HepG2 (cell line): Measurements from ENCODE around the gene IL36B. TPM values are rescaled to one million over a fixed set of nuclear protein-coding genes. Genes with fewer than 3 reads are reported as not detected.

Experiments used
- ATAC-seq: fragments of 200-7000 bp; cut with Tn5 transposase; 3 replicates; pipeline ENCODE4 v1.9.1; 2020; ENCODE audit warnings: mild to moderate bottlenecking, moderate library complexity
- BruUV-seq: library from RNA; stranded (reverse); fragments of 400-500 nt; replicated peaks from 2 replicates; lab custom pipeline; 2021; lab: Mats Ljungman, UMichigan
- CTCF ChIA-PET: fragments of 300-600 bp; formaldehyde crosslinking; extraction: SDS; loops from one replicate; lab custom pipeline; 2021; ENCODE audit warnings: low total read pairs, inconsistent platforms, low intra/inter-chr PET ratio; lab: Yijun Ruan, JAX
- POLR2A ChIA-PET: fragments of 350-600 bp; sonication (Branson Sonifier 250); formaldehyde crosslinking; loops from one replicate; lab custom pipeline; 2020; ENCODE audit warnings: antibody characterized with exemption, inconsistent platforms; lab: Yijun Ruan, JAX
- DNase-seq: peaks from one replicate; pipeline ENCODE4 v3.0.0-alpha.2; 2015; ENCODE audit warnings: low spot score
- FAIRE-seq: peaks from 3 replicates; lab custom pipeline; 2011; peaks lifted over from hg19 to GRCh38; lab: Jason Lieb, UNC
- H2AFZ ChIP-seq: one replicate; pipeline ENCODE4 v1.6.1; 2011; ENCODE audit warnings: low read length, inconsistent platforms
- H3K27ac ChIP-seq: fragments of 300-600 bp; 3 replicates; pipeline ENCODE4 v1.8.0; 2011; ENCODE audit warnings: mixed run types, mild to moderate bottlenecking, mixed read lengths, low read length, inconsistent platforms; ENCODE audit not compliant: insufficient read depth; ENCODE audit errors: extremely low read length
- H3K27me3 ChIP-seq, 2 experiments: fragments of 200-600 bp in 1 of 2; 2 replicates in 1 of 2; 3 replicates in 1 of 2; pipeline versions ENCODE4 v1.6.0 to v1.8.0; 2011; ENCODE audit warnings: low read length in 2 of 2, mild to moderate bottlenecking in 2 of 2, moderate library complexity in 2 of 2, inconsistent platforms in 1 of 2; ENCODE audit not compliant: insufficient read depth in 2 of 2, control insufficient read depth in 1 of 2
- H3K36me3 ChIP-seq, 2 experiments: fragments of 200-600 bp in 1 of 2; replicated peaks in 1 of 2; 2 replicates in 1 of 2; 3 replicates in 1 of 2; pipeline versions ENCODE4 v1.5.1 to v1.8.0; 2011; ENCODE audit warnings: low read length in 2 of 2, inconsistent platforms in 1 of 2; ENCODE audit not compliant: insufficient read depth in 2 of 2, control insufficient read depth in 1 of 2
- H3K4me1 ChIP-seq: 2 replicates; pipeline ENCODE4 v1.5.1; 2012; ENCODE audit warnings: low read length, inconsistent platforms; ENCODE audit not compliant: insufficient read depth
- H3K4me2 ChIP-seq: 2 replicates; pipeline ENCODE4 v1.6.0; 2011; ENCODE audit warnings: low read depth, low read length, inconsistent platforms
- H3K4me3 ChIP-seq, 3 experiments: fragments of 200-600 bp in 1 of 3; sonication (generic), shearing (Covaris generic) in 1 of 3; replicated peaks in 1 of 3; 2 replicates each; pipeline ENCODE4 v1.5.1; 2011 to 2016; ENCODE audit warnings: low read length in 3 of 3, inconsistent platforms in 2 of 3, low read depth in 2 of 3, mild to moderate bottlenecking in 2 of 3, control low read depth in 1 of 3, mixed read lengths in 1 of 3; ENCODE audit not compliant: insufficient read depth in 1 of 3
- H3K79me2 ChIP-seq: one replicate; pipeline ENCODE4 v1.6.1; 2011; ENCODE audit warnings: low read length, inconsistent platforms; ENCODE audit not compliant: insufficient read depth
- H3K9ac ChIP-seq: 2 replicates; pipeline ENCODE4 v1.6.0; 2011; ENCODE audit warnings: mild to moderate bottlenecking, low read depth, low read length, inconsistent platforms; ENCODE audit not compliant: insufficient read depth
- H3K9me3 ChIP-seq: 2 replicates; pipeline ENCODE4 v1.5.1; 2012; ENCODE audit warnings: mild to moderate bottlenecking, low read length
- H4K20me1 ChIP-seq: 2 replicates; pipeline ENCODE4 v1.6.0; 2011; ENCODE audit warnings: inconsistent platforms, mild to moderate bottlenecking, low read length, moderate library complexity; ENCODE audit not compliant: insufficient read depth
- ARID5B ChIP-seq: IDR thresholded peaks from 2 replicates; pipeline ENCODE4 v1.4.0; 2020; ENCODE audit warnings: mild to moderate bottlenecking, missing genetic modification reagents
- ARNT2 ChIP-seq: sonication (generic); formaldehyde crosslinking; IDR thresholded peaks from 2 replicates; pipeline ENCODE4 v1.8.0; 2022; ENCODE audit warnings: mild to moderate bottlenecking, low read depth, missing genetic modification reagents, moderate library complexity
- ATM ChIP-seq: fragments of 450-650 bp; IDR thresholded peaks from 2 replicates; pipeline ENCODE4 v1.7.1; 2017; ENCODE audit warnings: mild to moderate bottlenecking, borderline replicate concordance
- ISL2 ChIP-seq: sonication (generic); formaldehyde crosslinking; IDR thresholded peaks from 2 replicates; pipeline ENCODE4 v1.5.0; 2020; ENCODE audit warnings: missing genetic modification reagents
- KAT2B ChIP-seq: fragments of 150-350 bp; IDR thresholded peaks from 2 replicates; pipeline ENCODE4 v1.6.1; 2014; ENCODE audit warnings: low read depth, low read length, borderline replicate concordance
- KDM1A ChIP-seq: IDR thresholded peaks from 2 replicates; pipeline ENCODE4 v1.6.1; 2016; ENCODE audit warnings: missing compliant biosample characterization
- PRMT3 ChIP-seq: sonication (generic); formaldehyde crosslinking; IDR thresholded peaks from 2 replicates; pipeline ENCODE4 v1.8.1; 2022; ENCODE audit warnings: low read depth, mild to moderate bottlenecking, moderate library complexity, missing genetic modification reagents, borderline replicate concordance
- RFXAP ChIP-seq: sonication (generic); formaldehyde crosslinking; IDR thresholded peaks from 2 replicates; pipeline ENCODE4 v1.4.0; 2020; ENCODE audit warnings: missing genetic modification reagents, borderline replicate concordance
- SMC3 ChIP-seq: IDR thresholded peaks from 2 replicates; pipeline ENCODE4 v1.6.1; 2011; ENCODE audit warnings: low read length, improper control_type of control experiment
- ZNF160 ChIP-seq: sonication (generic); formaldehyde crosslinking; IDR thresholded peaks from 2 replicates; pipeline ENCODE4 v1.8.0; 2022; ENCODE audit warnings: mild to moderate bottlenecking, inconsistent platforms, missing genetic modification reagents
- ZNF484 ChIP-seq: sonication (generic); formaldehyde crosslinking; IDR thresholded peaks from 2 replicates; pipeline ENCODE4 v1.5.1; 2020; ENCODE audit warnings: mild to moderate bottlenecking, low read depth, missing genetic modification reagents, borderline replicate concordance
- ZNF543 ChIP-seq: sonication (generic); formaldehyde crosslinking; IDR thresholded peaks from 2 replicates; pipeline ENCODE4 v1.4.0; 2020; ENCODE audit warnings: mild to moderate bottlenecking, missing genetic modification reagents
- ZNF549 ChIP-seq: sonication (generic); formaldehyde crosslinking; IDR thresholded peaks from 2 replicates; pipeline ENCODE4 v1.5.0; 2020; ENCODE audit warnings: missing genetic modification reagents
- WGBS: methylation state at CpG from one replicate; pipeline ENCODE4 v1.1.6; 2017; ENCODE audit warnings: low lambda C conversion rate; 5-methylcytosine and 5-hydroxymethylcytosine counted together
- in situ Hi-C: cut with HindIII; loops from 2 replicates; pipeline ENCODE4 v1.10.0; 2017; ENCODE audit warnings: low pct_unique_long_range_greater_than_20kb; ENCODE audit not compliant: extremely low pct_ligation_motif_present
- intact Hi-C: fragments of 100-400 bp; cut with micrococcal nuclease; formaldehyde crosslinking; loops from one replicate; pipeline ENCODE4 v1.10.0; 2022; ENCODE audit not compliant: unreplicated experiment
- polyA plus RNA-seq, 8 experiments: library from polyadenylated mRNA; depleted of rRNA in 3 of 8; stranded (reverse) in 7 of 8; unstranded in 1 of 8; fragments of >200 nt; fragmentation: Illumina TruSeq in 4 of 8; extraction: Trizol in 4 of 8; gene quantifications; 2 replicates each; pipeline versions ENCODE4 v1.2.1 to v1.2.3, GENCODE V29; 2011 to 2016; ENCODE audit warnings: low read depth in 4 of 8, missing spikeins in 1 of 8, mixed read lengths in 1 of 8; ENCODE audit not compliant: insufficient read depth in 1 of 8
- total RNA-seq, 5 experiments: library from RNA; depleted of rRNA; stranded (reverse); fragments of >200 nt; fragmentation: Illumina TruSeq; extraction: Trizol; gene quantifications; 2 replicates each; pipeline ENCODE4 v1.2.3, GENCODE V29; 2016; ENCODE audit warnings: low read depth in 1 of 5
- TF ChIP-seq, protein P1 (sequence below): sonication (generic); formaldehyde crosslinking; conservative IDR thresholded peaks from 2 replicates; pipeline ENCODE4 v1.4.0; 2020; ENCODE audit warnings: missing genetic modification reagents
- TF ChIP-seq, protein P2 (sequence below): IDR thresholded peaks from 2 replicates; pipeline ENCODE4 v1.6.1; 2012; ENCODE audit warnings: inconsistent platforms

The IL36B gene
- total and polyA plus RNA-seq, 2 of the 13 experiments (the other 11 are each of a cell fraction or from before 2014, with no cell fraction given): not detected

DNA sequence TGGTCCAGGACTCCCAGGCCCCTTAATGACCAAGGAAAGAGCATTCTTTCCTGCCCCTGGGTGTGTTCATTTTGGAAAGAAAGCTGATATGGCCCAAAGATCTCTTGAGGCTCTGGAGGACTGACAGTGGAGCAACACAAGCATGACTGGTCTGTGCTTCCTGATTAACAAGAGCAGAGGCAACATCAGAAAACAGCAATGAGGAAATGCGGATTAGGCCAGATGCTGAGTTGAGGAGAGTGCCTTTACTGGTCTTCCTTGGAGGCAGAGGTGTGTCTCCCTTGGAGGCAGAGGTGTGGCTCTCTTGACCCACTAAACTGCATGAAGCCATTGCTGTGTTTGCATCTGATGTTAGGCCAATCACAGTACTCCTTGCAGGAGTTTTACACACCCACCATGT, 19.9 kb downstream of the IL36B start:
- H3K79me2 ChIP-seq: no peaks in the 10 kb centered on the region
- peaks cover 0 to 4% of the 10 kb centered on the region in 2 experiments; a peak in 2 of 5 replicates for H3K27me3 ChIP-seq
- H3K9ac ChIP-seq: no peak overlapping the region
- WGBS: 42% methylated on average over 1 of the region's 1 CpG
- in situ Hi-C loops (no loop called here), intact Hi-C loops (no loop called here)
- ChIA-PET CTCF (no interaction called here), POLR2A (no interaction called here)
- no peaks in the 10 kb centered on the region for H4K20me1 ChIP-seq
- TF ChIP-seq ISL2 (CRISPR knock-in tag) (no peak), SMC3 (no peak), ARNT2 (no peak), ZNF543 (CRISPR knock-in tag) (no peak)
- no peak for ATAC-seq
- DNase-seq: no peak
- no peak overlapping the region for H3K4me2 ChIP-seq
- no peak overlapping the region for H3K4me3 ChIP-seq
- BruUV-seq: no TSS peak
- no peak overlapping the region for H3K27ac ChIP-seq
- H2AFZ ChIP-seq: no peak overlapping the region
- H3K36me3 ChIP-seq: no peaks in the 10 kb centered on the region
- no peaks in the 10 kb centered on the region for H3K4me1 ChIP-seq
- no peaks in the 10 kb centered on the region for H3K9me3 ChIP-seq
- FAIRE-seq: no peak

GRCh38 chr2:113028112-113028511, 24.6 kb downstream of the IL36B start:
- Histone ChIP-seq H3K4me1 (no peaks in the 10 kb centered on the region), H3K79me2 (no peaks in the 10 kb centered on the region), H3K27me3 (peaks cover 0 to 10% of the 10 kb centered on the region in 2 experiments; a peak in 3 of 5 replicates), H4K20me1 (no peaks in the 10 kb centered on the region), H3K4me3 (no peak overlapping the region), H3K9me3 (no peaks in the 10 kb centered on the region), H3K36me3 (no peaks in the 10 kb centered on the region), H3K4me2 (no peak overlapping the region), H3K27ac (no peak overlapping the region), H2AFZ (no peak overlapping the region), H3K9ac (no peak overlapping the region)
- POLR2A ChIA-PET: no interaction called here
- in situ Hi-C loops: no loop called here
- ATAC-seq (no peak), DNase-seq (no peak), FAIRE-seq (no peak)
- intact Hi-C loops: no loop called here
- no TSS peak for BruUV-seq
- 9% methylated on average over 1 of the region's 1 CpG for WGBS
- CTCF ChIA-PET: no interaction called here
- TF ChIP-seq ARID5B (CRISPR knock-in tag) (no peak), ZNF549 (CRISPR knock-in tag) (no peak), PRMT3 (CRISPR knock-in tag) (no peak), RFXAP (CRISPR knock-in tag) (no peak), ZNF160 (CRISPR knock-in tag) (no peak), ZNF484 (CRISPR knock-in tag) (no peak), ATM (no peak), KDM1A (no peak), KAT2B (no peak)
- TF ChIP-seq, protein P1, sequence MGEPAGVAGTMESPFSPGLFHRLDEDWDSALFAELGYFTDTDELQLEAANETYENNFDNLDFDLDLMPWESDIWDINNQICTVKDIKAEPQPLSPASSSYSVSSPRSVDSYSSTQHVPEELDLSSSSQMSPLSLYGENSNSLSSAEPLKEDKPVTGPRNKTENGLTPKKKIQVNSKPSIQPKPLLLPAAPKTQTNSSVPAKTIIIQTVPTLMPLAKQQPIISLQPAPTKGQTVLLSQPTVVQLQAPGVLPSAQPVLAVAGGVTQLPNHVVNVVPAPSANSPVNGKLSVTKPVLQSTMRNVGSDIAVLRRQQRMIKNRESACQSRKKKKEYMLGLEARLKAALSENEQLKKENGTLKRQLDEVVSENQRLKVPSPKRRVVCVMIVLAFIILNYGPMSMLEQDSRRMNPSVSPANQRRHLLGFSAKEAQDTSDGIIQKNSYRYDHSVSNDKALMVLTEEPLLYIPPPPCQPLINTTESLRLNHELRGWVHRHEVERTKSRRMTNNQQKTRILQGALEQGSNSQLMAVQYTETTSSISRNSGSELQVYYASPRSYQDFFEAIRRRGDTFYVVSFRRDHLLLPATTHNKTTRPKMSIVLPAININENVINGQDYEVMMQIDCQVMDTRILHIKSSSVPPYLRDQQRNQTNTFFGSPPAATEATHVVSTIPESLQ: no peak
- TF ChIP-seq, protein P2, sequence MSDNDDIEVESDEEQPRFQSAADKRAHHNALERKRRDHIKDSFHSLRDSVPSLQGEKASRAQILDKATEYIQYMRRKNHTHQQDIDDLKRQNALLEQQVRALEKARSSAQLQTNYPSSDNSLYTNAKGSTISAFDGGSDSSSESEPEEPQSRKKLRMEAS: no peak
